Right lobe of liver (tissue), 4 donors: ENCODE data around the gene MTHFD1L.

Experiments
- CTCF ChIP-seq, 4 donors: fragments of 200-600 bp in 3 of 4; fragments of 450-650 bp in 1 of 4; IDR thresholded peaks; one replicate each; pipeline versions ENCODE4 v1.5.1 to v1.8.0; 2016 to 2022; ENCODE audit warnings: antibody characterized with exemption in 4 of 4, mild to moderate bottlenecking in 2 of 4
- POLR2A ChIP-seq: fragments of 450-650 bp; IDR thresholded peaks from one replicate; pipeline ENCODE4 v1.6.1; 2017; ENCODE audit warnings: antibody characterized with exemption, mild to moderate bottlenecking
- donor health status: DM: no; HTN: no; CAD: no.
- donor health status: DM: no; HTN: no; CAD: no.
- donor health status: DM: no; HTN: yes; CAD: no.

GRCh38 chr6:150937132-150937906 is 71.8 kb downstream of the MTHFD1L start:
- TF ChIP-seq CTCF (IDR thresholded peaks at IDR 0.05) (no peak), POLR2A (no peak)
